ENCODE data around the gene ACOX1.

ACOX1 gene

DNA sequence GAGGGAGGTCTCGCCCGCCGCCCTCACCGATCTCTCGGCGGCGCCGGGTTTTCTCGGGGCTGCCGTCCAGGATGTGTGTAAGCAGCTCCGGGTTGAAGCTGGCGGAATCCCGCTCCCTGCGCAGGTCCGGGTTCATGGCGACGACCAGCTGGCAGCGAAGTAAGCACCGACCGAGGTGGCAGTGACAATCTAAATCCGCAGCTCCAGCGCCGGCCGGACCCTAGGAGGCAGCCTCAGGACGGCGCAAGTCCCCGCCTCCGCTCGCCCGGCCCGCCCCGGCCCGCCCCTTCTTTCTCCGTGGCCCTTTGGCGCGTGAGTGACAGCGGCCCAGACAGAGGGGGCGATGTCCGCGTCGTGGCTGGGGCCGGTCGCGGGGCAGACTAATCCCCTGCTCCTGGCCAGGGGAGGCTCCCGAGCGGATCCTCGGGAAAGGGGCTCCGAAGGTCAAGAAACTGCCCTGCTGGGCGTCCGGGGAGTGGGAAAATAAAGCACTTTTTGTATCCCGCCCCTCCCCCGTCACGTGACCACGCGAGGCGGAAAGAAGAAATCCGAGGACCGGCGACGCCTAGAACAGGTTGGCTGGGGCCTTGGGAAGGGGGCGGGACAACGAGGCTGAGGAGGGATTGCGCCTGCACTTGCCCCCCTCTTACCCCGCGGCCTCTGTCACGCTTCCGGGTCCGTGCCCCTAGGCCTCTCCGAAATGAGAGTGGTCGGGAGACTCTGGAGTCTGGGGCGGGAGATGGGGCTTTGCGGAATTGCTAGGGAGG is at the start of gene ACOX1, which contains the start of gene TEN1:
TSS of gene ACOX1 (minus strand) at position 229 of the 767 bp plus-strand sequence. CDS start at position 136, 93 bp downstream.
TSS of gene TEN1 (plus strand) at position 303 of the 767 bp plus-strand sequence. CDS start 6,953 bp downstream, outside the sequence.
- no peaks in the 10 kb centered on the region for H3K9me3 ChIP-seq (ENCODE audit: severe bottlenecking)
- TF ChIP-seq, protein P1, sequence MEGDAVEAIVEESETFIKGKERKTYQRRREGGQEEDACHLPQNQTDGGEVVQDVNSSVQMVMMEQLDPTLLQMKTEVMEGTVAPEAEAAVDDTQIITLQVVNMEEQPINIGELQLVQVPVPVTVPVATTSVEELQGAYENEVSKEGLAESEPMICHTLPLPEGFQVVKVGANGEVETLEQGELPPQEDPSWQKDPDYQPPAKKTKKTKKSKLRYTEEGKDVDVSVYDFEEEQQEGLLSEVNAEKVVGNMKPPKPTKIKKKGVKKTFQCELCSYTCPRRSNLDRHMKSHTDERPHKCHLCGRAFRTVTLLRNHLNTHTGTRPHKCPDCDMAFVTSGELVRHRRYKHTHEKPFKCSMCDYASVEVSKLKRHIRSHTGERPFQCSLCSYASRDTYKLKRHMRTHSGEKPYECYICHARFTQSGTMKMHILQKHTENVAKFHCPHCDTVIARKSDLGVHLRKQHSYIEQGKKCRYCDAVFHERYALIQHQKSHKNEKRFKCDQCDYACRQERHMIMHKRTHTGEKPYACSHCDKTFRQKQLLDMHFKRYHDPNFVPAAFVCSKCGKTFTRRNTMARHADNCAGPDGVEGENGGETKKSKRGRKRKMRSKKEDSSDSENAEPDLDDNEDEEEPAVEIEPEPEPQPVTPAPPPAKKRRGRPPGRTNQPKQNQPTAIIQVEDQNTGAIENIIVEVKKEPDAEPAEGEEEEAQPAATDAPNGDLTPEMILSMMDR (IDR thresholded peaks at IDR 0.05; ENCODE audit: low read depth, low read length), result peak; percentile 51
- H3K27ac ChIP-seq, result peak within 1 kb of the TSS; percentile 98
- DNase-seq, result peak; percentile 100
- peak within 1 kb of the TSS; percentile 96 for H3K4me3 ChIP-seq (ENCODE audit: low read depth, low read length)
- no peaks in the 10 kb centered on the region for H3K27me3 ChIP-seq (ENCODE audit: insufficient read depth, low read depth, severe bottlenecking)
- H3K36me3 ChIP-seq, result peaks cover 26% of the 10 kb centered on the region

DNA sequence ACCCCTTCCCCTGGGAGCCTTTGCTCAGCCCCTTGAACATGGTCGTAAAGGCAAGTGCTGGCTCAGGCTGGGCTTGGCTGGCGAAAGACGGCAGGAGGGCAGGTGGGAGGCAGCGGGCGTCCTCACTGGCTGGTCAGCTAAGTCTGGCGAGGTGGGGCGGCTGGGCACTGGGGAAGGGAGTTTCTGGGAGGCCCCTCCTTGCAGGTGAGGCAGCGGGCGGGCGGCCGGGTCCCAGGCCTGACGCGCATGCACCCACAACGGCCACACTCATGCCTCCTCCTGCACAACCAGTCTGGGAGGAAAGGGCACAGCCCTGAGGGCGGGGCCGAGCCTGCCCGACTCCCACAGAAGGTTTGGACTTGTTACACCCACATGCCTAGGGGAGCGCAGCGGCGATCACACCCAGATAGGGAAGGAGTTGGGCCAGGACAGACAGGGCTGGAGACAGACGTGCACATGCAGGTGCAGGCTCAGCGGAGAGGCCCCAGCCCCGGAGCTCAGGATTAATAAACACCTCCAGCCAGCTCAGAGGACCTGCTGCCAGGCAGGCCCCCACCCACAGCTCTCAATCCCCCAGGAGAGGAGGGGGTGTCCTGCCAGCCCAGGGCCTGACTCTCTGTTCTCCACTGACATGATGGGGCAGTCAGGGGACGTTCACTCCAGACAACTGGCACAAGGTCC is 48.3 kb upstream of the ACOX1 start, which contains the start of gene EVPL:
TSS of gene EVPL (minus strand) at position 148 of the 681 bp plus-strand sequence. CDS start at position 40, 108 bp downstream.
- no peaks in the 10 kb centered on the region for H3K27me3 ChIP-seq (ENCODE audit: insufficient read depth, low read depth, severe bottlenecking)
- peak; percentile 84 for DNase-seq
- H3K9me3 ChIP-seq (ENCODE audit: severe bottlenecking), result peaks cover 3% of the 10 kb centered on the region
- H3K4me3 ChIP-seq (ENCODE audit: low read depth, low read length), result peak within 1 kb of the TSS; percentile 23
- H3K27ac ChIP-seq, result peak within 1 kb of the TSS; percentile 64
- H3K36me3 ChIP-seq, result no peaks in the 10 kb centered on the region; the same call in 1 of the 2 replicates
- TF ChIP-seq, protein P1 (IDR thresholded peaks at IDR 0.05; ENCODE audit: low read depth, low read length), result no peak

DNA sequence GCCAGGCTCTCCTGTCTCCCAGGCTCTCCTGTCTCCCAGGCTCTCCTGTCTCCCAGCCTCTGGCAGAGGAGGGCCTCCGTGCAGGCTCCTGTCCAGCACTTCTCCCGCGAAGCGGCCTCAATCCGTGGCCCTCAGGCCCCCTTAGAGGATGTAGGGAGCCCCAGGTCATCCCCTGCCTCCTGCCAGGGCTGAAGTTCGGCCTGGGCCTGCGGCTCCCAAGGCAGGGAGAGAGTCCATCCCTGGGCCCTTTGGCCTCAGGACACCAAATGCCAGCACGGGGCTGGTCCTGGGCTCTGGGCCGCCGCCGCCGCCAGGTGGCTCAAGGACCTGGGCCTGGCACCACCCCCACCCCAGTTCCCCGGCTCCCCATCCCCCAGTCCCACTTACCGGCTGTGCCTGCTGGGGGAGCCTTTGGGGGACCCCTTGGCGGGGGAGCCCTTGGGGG is 47.8 kb upstream of the ACOX1 start:
- H3K9me3 ChIP-seq (ENCODE audit: severe bottlenecking), result peaks cover 3% of the 10 kb centered on the region
- TF ChIP-seq, protein P1 (IDR thresholded peaks at IDR 0.05; ENCODE audit: low read depth, low read length), result no peak
- H3K27ac ChIP-seq, result peak overlapping the region; percentile 64
- DNase-seq, result peak; percentile 46
- H3K36me3 ChIP-seq, result no peaks in the 10 kb centered on the region; the same call in 1 of the 2 replicates
- H3K27me3 ChIP-seq (ENCODE audit: insufficient read depth, low read depth, severe bottlenecking), result no peaks in the 10 kb centered on the region
- H3K4me3 ChIP-seq (ENCODE audit: low read depth, low read length), result peak overlapping the region; percentile 23

DNA sequence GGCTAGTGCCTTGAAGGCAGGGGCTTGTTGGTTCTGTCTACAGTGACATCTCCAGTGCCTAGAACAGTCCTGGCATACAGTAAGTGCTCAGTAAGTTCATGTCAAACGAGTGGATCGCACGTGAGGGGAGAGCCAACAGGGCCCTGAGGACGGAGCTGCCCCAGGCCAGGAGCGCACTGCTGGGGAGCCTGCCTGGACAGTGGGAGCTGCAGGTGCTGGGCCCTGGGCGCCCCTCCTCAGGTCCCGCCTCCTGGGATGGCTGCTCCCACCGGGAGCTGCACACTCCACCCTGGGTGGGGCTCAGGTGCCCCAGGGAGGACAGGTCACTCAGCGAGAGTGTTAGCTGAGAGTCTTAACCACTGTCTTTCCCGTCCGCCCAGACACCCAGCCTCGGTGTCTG is 46.3 kb upstream of the ACOX1 start:
- TF ChIP-seq, protein P1 (IDR thresholded peaks at IDR 0.05; ENCODE audit: low read depth, low read length), result no peak
- Histone ChIP-seq H3K27ac (no peak overlapping the region), H3K27me3 (ENCODE audit: insufficient read depth, low read depth, severe bottlenecking) (no peaks in the 10 kb centered on the region), H3K9me3 (ENCODE audit: severe bottlenecking) (no peaks in the 10 kb centered on the region), H3K36me3 (no peaks in the 10 kb centered on the region; the same call in 1 of the 2 replicates), H3K4me3 (ENCODE audit: low read depth, low read length) (no peak overlapping the region)
- DNase-seq, result no peak

DNA sequence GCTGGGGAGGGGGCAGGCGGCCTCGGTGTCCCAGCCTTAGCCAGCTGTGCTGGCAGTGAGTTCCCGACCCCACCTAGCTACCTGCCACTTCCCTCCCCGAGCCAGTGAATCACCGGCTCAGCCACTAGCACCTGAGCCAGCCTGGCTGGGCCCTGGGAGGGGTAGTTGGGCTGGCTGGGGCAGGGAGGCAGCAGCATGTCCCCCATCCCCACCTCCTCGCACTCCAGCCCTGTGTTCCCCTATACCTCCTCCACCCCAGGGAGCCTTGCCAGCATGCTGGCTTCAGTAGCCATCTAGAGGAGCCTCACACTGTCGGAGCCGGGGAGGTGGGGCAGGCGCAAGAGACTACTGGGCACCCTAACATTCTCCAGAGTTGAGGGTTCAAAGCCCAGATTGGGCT is 45.4 kb upstream of the ACOX1 start:
- TF ChIP-seq, protein P1 (IDR thresholded peaks at IDR 0.05; ENCODE audit: low read depth, low read length), result no peak
- no peak for DNase-seq
- no peaks in the 10 kb centered on the region for H3K27me3 ChIP-seq (ENCODE audit: insufficient read depth, low read depth, severe bottlenecking)
- no peak overlapping the region for H3K4me3 ChIP-seq (ENCODE audit: low read depth, low read length)
- no peak overlapping the region for H3K27ac ChIP-seq
- H3K36me3 ChIP-seq, result peaks cover under 1% of the 10 kb centered on the region
- no peaks in the 10 kb centered on the region for H3K9me3 ChIP-seq (ENCODE audit: severe bottlenecking)

All from WERI-Rb-1 (cell line).